ENCODE data around the gene ALK.
A peak's percentile ranks its signal among the peaks of the same experiment; 100 is the strongest.

The ALK gene

GRCh38 chr2:29272311-29272710, 649.1 kb downstream of the ALK start:
- no peak overlapping the region for H3K27ac ChIP-seq
- DNase-seq = peak; percentile 37
- no peaks in the 10 kb centered on the region for H3K27me3 ChIP-seq (ENCODE audit: insufficient read depth, low read depth, severe bottlenecking)
- TF ChIP-seq CTCF (IDR thresholded peaks at IDR 0.05; ENCODE audit: low read depth, low read length) = no peak
- no peaks in the 10 kb centered on the region for H3K9me3 ChIP-seq (ENCODE audit: severe bottlenecking)
- no peak overlapping the region for H3K4me3 ChIP-seq (ENCODE audit: low read depth, low read length)
- H3K36me3 ChIP-seq = no peaks in the 10 kb centered on the region

- no peak for DNase-seq
- no peak for TF ChIP-seq CTCF (IDR thresholded peaks at IDR 0.05; ENCODE audit: low read depth, low read length)
- H3K9me3 ChIP-seq (ENCODE audit: severe bottlenecking) = no peaks in the 10 kb centered on the region
- H3K4me3 ChIP-seq (ENCODE audit: low read depth, low read length) = no peak overlapping the region
- no peaks in the 10 kb centered on the region for H3K27me3 ChIP-seq (ENCODE audit: insufficient read depth, low read depth, severe bottlenecking)
- H3K27ac ChIP-seq = no peak overlapping the region
- no peaks in the 10 kb centered on the region for H3K36me3 ChIP-seq
Observed at GRCh38 chr2:29270701-29271121, 650.7 kb downstream of the ALK start.

- no peak for TF ChIP-seq CTCF (IDR thresholded peaks at IDR 0.05; ENCODE audit: low read depth, low read length)
- Histone ChIP-seq H3K4me3 (ENCODE audit: low read depth, low read length) (no peak overlapping the region), H3K27ac (no peak overlapping the region), H3K9me3 (ENCODE audit: severe bottlenecking) (no peaks in the 10 kb centered on the region), H3K27me3 (ENCODE audit: insufficient read depth, low read depth, severe bottlenecking) (no peaks in the 10 kb centered on the region), H3K36me3 (no peaks in the 10 kb centered on the region)
- DNase-seq = no peak
Observed at GRCh38 chr2:29269765-29270109, 651.6 kb downstream of the ALK start.

- Histone ChIP-seq H3K27ac (no peak overlapping the region), H3K27me3 (ENCODE audit: insufficient read depth, low read depth, severe bottlenecking) (no peaks in the 10 kb centered on the region), H3K4me3 (ENCODE audit: low read depth, low read length) (no peak overlapping the region), H3K36me3 (no peaks in the 10 kb centered on the region), H3K9me3 (ENCODE audit: severe bottlenecking) (no peaks in the 10 kb centered on the region)
- TF ChIP-seq CTCF (IDR thresholded peaks at IDR 0.05; ENCODE audit: low read depth, low read length) = no peak
- no peak for DNase-seq
Observed at GRCh38 chr2:29269095-29269764, 652.2 kb downstream of the ALK start.

GRCh38 chr2:29267720-29268119, 653.7 kb downstream of the ALK start:
- TF ChIP-seq CTCF (IDR thresholded peaks at IDR 0.05; ENCODE audit: low read depth, low read length) = no peak
- no peak overlapping the region for H3K27ac ChIP-seq
- no peaks in the 10 kb centered on the region for H3K9me3 ChIP-seq (ENCODE audit: severe bottlenecking)
- DNase-seq = no peak
- H3K27me3 ChIP-seq (ENCODE audit: insufficient read depth, low read depth, severe bottlenecking) = no peaks in the 10 kb centered on the region
- no peaks in the 10 kb centered on the region for H3K36me3 ChIP-seq
- H3K4me3 ChIP-seq (ENCODE audit: low read depth, low read length) = no peak overlapping the region

GRCh38 chr2:29263886-29264285, 657.5 kb downstream of the ALK start:
- no peaks in the 10 kb centered on the region for H3K9me3 ChIP-seq (ENCODE audit: severe bottlenecking)
- no peak overlapping the region for H3K27ac ChIP-seq
- H3K4me3 ChIP-seq (ENCODE audit: low read depth, low read length) = no peak overlapping the region
- H3K36me3 ChIP-seq = no peaks in the 10 kb centered on the region
- DNase-seq = no peak
- H3K27me3 ChIP-seq (ENCODE audit: insufficient read depth, low read depth, severe bottlenecking) = no peaks in the 10 kb centered on the region
- no peak for TF ChIP-seq CTCF (IDR thresholded peaks at IDR 0.05; ENCODE audit: low read depth, low read length)

All from WERI-Rb-1 (cell line).